Vagina (tissue), 2 donors: ENCODE data around the gene IFRD1. TPM values are rescaled to one million over a fixed set of nuclear protein-coding genes. Genes with fewer than 3 reads are reported as not detected.

Experiments used
- DNase-seq, 2 donors: peaks; one replicate each; pipeline ENCODE4 v3.0.0-alpha.2; 2017; ENCODE audit errors: extremely low spot score in 2 of 2
- H3K27ac ChIP-seq: fragments of 200-600 bp; sonication (generic); one replicate; pipeline ENCODE4 v1.5.1; 2019
- H3K27me3 ChIP-seq: fragments of 200-600 bp; sonication (generic); one replicate; pipeline ENCODE4 v1.5.1; 2019
- H3K36me3 ChIP-seq, 2 donors: fragments of 200-600 bp; sonication (generic); one replicate each; pipeline ENCODE4 v1.5.1; 2017 to 2019
- H3K4me1 ChIP-seq: fragments of 200-600 bp; sonication (generic); one replicate; pipeline ENCODE4 v1.5.1; 2019
- H3K4me3 ChIP-seq, 2 donors: fragments of 200-600 bp; sonication (generic); 1 replicate in 1 of 2; 2 replicates in 1 of 2; pipeline ENCODE4 v1.5.1; 2016 to 2019
- H3K9me3 ChIP-seq: fragments of 200-600 bp; sonication (generic); one replicate; pipeline ENCODE4 v1.5.1; 2019
- POLR2A ChIP-seq, 2 donors: fragments of 450-650 bp; IDR thresholded peaks; one replicate each; pipeline ENCODE4 v1.6.1; 2017; ENCODE audit warnings: antibody characterized with exemption in 2 of 2, mild to moderate bottlenecking in 2 of 2, moderate library complexity in 2 of 2
- POLR2AphosphoS5 ChIP-seq, 2 donors: sonication (generic); formaldehyde crosslinking; IDR thresholded peaks; one replicate each; pipeline ENCODE4 v1.9.0; 2017; ENCODE audit warnings: antibody characterized with exemption in 2 of 2, mild to moderate bottlenecking in 2 of 2, low read depth in 1 of 2; ENCODE audit not compliant: insufficient read depth in 1 of 2
- intact Hi-C: fragments of 100-400 bp; cut with DNase I; formaldehyde crosslinking; loops from one replicate; pipeline ENCODE4 v1.15.1; 2023
- total RNA-seq: library from RNA; depleted of rRNA; stranded (reverse); fragments of >200 nt; gene quantifications from one replicate; pipeline ENCODE4 v1.2.3, GENCODE V29; 2016
- TF ChIP-seq, protein P1 (sequence below), 3 experiments: fragments of 450-650 bp in 2 of 3; fragments of 200-600 bp in 1 of 3; sonication (generic) in 1 of 3; IDR thresholded peaks; one replicate each; pipeline ENCODE4 v1.5.1; 2017 to 2019; ENCODE audit warnings: antibody characterized with exemption in 3 of 3, mild to moderate bottlenecking in 2 of 3, moderate library complexity in 2 of 3

Gene IFRD1
- total RNA-seq, 1 donor from 2014 or later = 70.2 TPM

DNA sequence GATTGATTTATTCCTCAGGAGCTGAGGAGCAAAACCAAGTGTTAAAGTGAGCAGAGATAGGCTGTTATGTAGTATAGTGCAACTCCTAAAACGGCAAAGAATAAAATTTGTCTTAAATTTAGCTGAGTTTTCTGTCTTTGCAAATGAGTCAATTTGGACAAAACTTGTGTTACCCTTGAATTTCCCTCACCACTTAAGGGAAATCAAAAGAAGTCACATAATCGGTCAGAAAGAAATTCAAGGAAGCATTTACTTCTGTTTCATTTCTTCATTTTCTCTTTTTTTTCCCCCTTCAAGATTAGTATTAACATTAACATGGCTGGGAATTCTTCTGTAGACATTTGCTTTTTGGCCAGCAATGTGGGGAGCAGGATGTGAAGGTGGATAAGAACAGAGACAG lies 44.4 kb downstream of the IFRD1 start:
- no peak overlapping the region for H3K27ac ChIP-seq
- TF ChIP-seq POLR2AphosphoS5 (IDR thresholded peaks at IDR 0.05; ENCODE audit: insufficient read depth in 1 of 2, low read depth in 1 of 2) (no peak), POLR2A (IDR thresholded peaks at IDR 0.05) (no peak)
- TF ChIP-seq, protein P1, sequence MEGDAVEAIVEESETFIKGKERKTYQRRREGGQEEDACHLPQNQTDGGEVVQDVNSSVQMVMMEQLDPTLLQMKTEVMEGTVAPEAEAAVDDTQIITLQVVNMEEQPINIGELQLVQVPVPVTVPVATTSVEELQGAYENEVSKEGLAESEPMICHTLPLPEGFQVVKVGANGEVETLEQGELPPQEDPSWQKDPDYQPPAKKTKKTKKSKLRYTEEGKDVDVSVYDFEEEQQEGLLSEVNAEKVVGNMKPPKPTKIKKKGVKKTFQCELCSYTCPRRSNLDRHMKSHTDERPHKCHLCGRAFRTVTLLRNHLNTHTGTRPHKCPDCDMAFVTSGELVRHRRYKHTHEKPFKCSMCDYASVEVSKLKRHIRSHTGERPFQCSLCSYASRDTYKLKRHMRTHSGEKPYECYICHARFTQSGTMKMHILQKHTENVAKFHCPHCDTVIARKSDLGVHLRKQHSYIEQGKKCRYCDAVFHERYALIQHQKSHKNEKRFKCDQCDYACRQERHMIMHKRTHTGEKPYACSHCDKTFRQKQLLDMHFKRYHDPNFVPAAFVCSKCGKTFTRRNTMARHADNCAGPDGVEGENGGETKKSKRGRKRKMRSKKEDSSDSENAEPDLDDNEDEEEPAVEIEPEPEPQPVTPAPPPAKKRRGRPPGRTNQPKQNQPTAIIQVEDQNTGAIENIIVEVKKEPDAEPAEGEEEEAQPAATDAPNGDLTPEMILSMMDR (IDR thresholded peaks at IDR 0.05) = no peak
- DNase-seq = no peak
- no peaks in the 10 kb centered on the region for H3K36me3 ChIP-seq
- H3K9me3 ChIP-seq = no peaks in the 10 kb centered on the region
- intact Hi-C loops = loop anchor here (10.0 kb wide), 1 partner anchor 750 kb away; no protein-coding TSS in a partner anchor
- H3K4me3 ChIP-seq = no peak overlapping the region
- no peaks in the 10 kb centered on the region for H3K27me3 ChIP-seq
- peaks cover 6% of the 10 kb centered on the region for H3K4me1 ChIP-seq

DNA sequence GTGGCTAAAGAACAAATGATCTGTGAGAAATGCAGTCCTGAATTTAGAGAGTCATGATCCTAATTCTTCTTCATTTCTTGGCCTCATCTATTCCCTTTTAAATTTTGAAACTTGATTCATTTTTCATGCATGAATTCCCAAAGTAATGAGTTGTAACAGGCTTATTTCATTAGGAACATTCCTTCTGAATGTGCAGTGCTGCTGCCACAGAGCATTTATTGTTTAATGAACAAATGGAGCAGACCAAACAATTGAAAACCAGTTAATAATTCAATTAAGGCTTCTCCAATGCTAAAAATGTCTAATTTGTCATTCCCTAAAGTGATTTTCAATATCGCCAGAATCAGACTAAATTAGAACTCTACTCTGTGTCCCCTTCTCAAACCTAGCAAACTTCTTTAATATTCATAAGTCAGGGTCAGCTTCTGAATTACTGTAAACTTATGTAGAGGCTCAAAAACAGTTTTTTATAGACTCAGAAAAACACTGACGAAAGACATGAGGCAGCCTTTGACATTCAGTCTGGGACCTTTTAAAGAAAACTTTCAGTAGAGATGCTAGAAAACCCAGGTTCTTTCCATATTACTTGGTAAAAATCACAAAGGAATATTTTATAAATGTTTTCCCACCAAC lies 45.0 kb downstream of the IFRD1 start:
- H3K4me3 ChIP-seq = no peak overlapping the region
- no peaks in the 10 kb centered on the region for H3K27me3 ChIP-seq
- no peaks in the 10 kb centered on the region for H3K36me3 ChIP-seq
- H3K9me3 ChIP-seq = no peaks in the 10 kb centered on the region
- no peak for DNase-seq
- intact Hi-C loops = loop anchor here (10.0 kb wide), 1 partner anchor 750 kb away; no protein-coding TSS in a partner anchor
- H3K27ac ChIP-seq = no peak overlapping the region
- peaks cover 6% of the 10 kb centered on the region for H3K4me1 ChIP-seq
- no peak for TF ChIP-seq POLR2A (IDR thresholded peaks at IDR 0.05)
- no peak for TF ChIP-seq POLR2AphosphoS5 (IDR thresholded peaks at IDR 0.05; ENCODE audit: insufficient read depth in 1 of 2, low read depth in 1 of 2)
- TF ChIP-seq, protein P1 (IDR thresholded peaks at IDR 0.05) = no peak

DNA sequence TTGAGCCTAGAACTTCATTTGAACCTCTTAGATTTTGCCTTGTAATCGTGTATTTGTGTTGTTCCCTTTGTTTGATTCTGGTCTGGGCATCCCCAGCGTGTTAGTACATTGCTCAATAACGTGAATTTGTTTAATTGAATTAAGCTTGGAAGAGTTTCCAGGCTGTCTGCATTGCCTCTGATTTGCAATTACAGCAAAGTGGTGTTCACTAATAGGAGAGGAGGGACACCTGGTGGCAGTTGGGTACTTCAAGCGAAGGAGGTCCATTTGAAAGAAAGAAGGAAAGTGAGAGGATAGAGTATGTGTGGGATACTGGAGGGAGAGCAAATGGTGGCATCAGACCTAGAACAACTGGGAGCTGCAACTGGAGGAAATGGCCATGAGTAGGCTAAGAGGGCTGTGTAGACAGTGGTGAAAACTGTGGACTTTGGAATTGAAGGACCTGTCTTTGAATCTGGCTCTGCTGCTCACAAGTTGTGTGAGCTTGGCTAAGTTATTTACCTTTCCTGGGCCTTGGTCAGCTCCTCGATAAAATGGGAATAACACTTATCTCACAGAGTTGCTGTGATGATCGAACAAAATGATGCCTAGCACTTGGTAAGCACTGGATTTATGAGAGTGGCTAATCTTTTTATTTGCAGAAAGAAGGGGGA lies 45.7 kb downstream of the IFRD1 start:
- Histone ChIP-seq H3K4me1 (peaks cover 6% of the 10 kb centered on the region), H3K36me3 (no peaks in the 10 kb centered on the region), H3K27me3 (no peaks in the 10 kb centered on the region), H3K9me3 (no peaks in the 10 kb centered on the region), H3K27ac (no peak overlapping the region), H3K4me3 (no peak overlapping the region)
- no peak for TF ChIP-seq POLR2A (IDR thresholded peaks at IDR 0.05)
- TF ChIP-seq, protein P1 (IDR thresholded peaks at IDR 0.05) = peak; percentile 40 to 74 (median 62)
- peak in 1 of 2 donors; percentile 41 for TF ChIP-seq POLR2AphosphoS5 (IDR thresholded peaks at IDR 0.05; ENCODE audit: insufficient read depth in 1 of 2, low read depth in 1 of 2)
- no peak for DNase-seq
- intact Hi-C loops = loop anchor here (10.0 kb wide), 1 partner anchor 751 kb away; no protein-coding TSS in a partner anchor

DNA sequence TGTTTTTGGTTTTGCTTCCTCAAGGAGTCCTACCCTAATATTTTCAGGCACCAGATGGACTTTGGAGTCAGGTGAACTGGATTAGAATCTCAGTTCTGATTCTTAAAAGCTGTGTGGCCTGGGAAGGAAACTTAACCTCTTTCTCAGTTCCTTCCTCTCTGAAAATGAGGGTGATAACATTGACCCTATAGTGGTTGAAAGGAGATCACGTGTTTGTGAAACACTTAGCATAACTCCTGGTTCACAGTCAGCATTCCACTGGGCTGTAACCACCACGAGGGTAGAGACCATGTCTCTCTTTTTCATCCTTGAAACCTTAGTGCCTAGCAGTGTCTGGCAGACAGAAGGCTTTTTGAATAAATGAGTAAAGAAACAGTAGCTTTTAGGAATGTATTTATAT lies 47.2 kb downstream of the IFRD1 start:
- TF ChIP-seq POLR2AphosphoS5 (IDR thresholded peaks at IDR 0.05; ENCODE audit: insufficient read depth in 1 of 2, low read depth in 1 of 2) = no peak
- TF ChIP-seq, protein P1 (IDR thresholded peaks at IDR 0.05) = no peak
- no peak for TF ChIP-seq POLR2A (IDR thresholded peaks at IDR 0.05)
- peaks cover 6% of the 10 kb centered on the region for H3K4me1 ChIP-seq
- no peak for DNase-seq
- no peak overlapping the region for H3K27ac ChIP-seq
- no peaks in the 10 kb centered on the region for H3K9me3 ChIP-seq
- H3K27me3 ChIP-seq = no peaks in the 10 kb centered on the region
- H3K4me3 ChIP-seq = no peak overlapping the region
- intact Hi-C loops = loop anchor here (10.0 kb wide), 1 partner anchor 753 kb away; no protein-coding TSS in a partner anchor
- H3K36me3 ChIP-seq = no peaks in the 10 kb centered on the region

DNA sequence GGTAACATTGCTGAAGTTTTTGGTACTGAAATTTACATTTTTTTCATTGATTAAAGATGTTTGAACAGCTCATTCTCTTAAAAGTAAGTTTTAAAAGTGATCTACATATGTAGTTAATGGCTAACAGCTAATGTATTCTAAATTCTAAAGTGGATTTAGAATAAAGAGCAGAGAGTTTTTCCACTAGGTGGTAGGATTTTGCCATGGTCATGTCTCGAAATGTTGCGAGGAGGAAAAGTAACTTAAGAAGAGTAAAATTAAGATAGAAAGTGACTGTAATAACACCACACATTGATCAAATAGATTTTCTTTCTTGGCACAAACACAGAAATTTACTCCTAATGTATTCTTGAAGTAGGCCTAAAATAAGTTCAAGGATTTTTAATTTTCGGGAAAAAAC lies 50.4 kb downstream of the IFRD1 start:
- Histone ChIP-seq H3K4me3 (no peak overlapping the region), H3K36me3 (no peaks in the 10 kb centered on the region), H3K9me3 (no peaks in the 10 kb centered on the region), H3K27ac (no peak overlapping the region), H3K4me1 (no peaks in the 10 kb centered on the region), H3K27me3 (no peaks in the 10 kb centered on the region)
- no peak for TF ChIP-seq POLR2A (IDR thresholded peaks at IDR 0.05)
- intact Hi-C loops = no loop called here
- DNase-seq = no peak
